HT1080 (cell line): ENCODE data around the gene NPVF. TPM values are rescaled to one million over a fixed set of nuclear protein-coding genes. Genes with fewer than 3 reads are reported as not detected.

Experiments used
- small RNA-seq: library from RNA; depleted of rRNA; stranded (forward); fragments of <200 nt; gene quantifications from one replicate; pipeline ENCODE3, GENCODE V24; 2014
- total RNA-seq: library from RNA; depleted of rRNA; stranded (reverse); fragments of >200 nt; shearing (Covaris generic); gene quantifications from 2 replicates; pipeline ENCODE4 v1.2.3, GENCODE V29; 2014; rRNA removed

NPVF gene
- total RNA-seq, 1 experiment from 2014 or later = not detected

Small RNAs within 50 kb of the gene (small RNA-seq; reads per million reads assigned to genes)
- gene RF00012 = 0.98 reads per million, percentile 73 among the genes with 10 or more reads in this experiment

Other genes starting within 250 kb of the NPVF start
- 20.9 and 30.7 TPM in 2 replicates for gene OSBPL3, start 248.3 kb downstream of the NPVF start, total RNA-seq
- 164 and 201 TPM in 2 replicates for gene CYCS, start 103.2 kb downstream of the NPVF start, total RNA-seq